ENCODE results near the gene DRC7.

The DRC7 gene

DNA sequence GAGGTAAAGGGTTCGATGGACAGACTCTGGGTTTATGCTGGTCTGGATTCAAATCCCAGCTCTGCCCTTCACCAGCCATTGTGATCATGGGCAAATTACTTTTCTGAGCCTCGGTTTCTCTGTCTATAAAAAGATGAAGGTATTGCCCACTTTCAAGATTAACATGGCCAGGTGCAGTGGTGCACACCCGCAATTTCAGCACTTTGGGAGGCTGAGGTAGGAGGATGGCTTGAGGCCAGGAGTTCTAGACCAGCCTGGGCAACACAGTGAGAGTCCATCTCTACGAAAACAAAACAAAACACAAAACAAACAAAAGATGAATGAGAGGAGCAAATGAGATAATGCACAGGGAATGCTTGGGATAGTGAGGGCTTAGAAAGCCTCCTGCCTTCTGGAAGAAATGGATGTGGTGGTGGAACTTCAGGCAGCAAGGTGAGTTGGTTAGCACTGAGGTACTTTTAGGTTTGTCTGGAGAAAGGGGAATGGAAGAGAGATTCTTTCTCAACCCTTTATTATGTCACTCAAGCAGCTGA lies 18.0 kb upstream of the DRC7 start:
- no peak overlapping the region for H3K4me3 ChIP-seq (ENCODE audit: low read length)
- no peaks in the 10 kb centered on the region for H3K9me2 ChIP-seq (replicated peaks; ENCODE audit: control insufficient read depth, low read length)
- H3F3A ChIP-seq (ENCODE audit: control insufficient read depth, insufficient read depth) = no peaks in the 10 kb centered on the region
- H3K79me2 ChIP-seq (ENCODE audit: control insufficient read depth, low read length) = no peaks in the 10 kb centered on the region
- no peak for TF ChIP-seq CTCF (IDR thresholded peaks at IDR 0.05; ENCODE audit: low read depth, low read length, poor library complexity, severe bottlenecking)
- no peaks in the 10 kb centered on the region for H4K20me1 ChIP-seq (ENCODE audit: control insufficient read depth, insufficient read depth, low read depth, low read length)
- no peaks in the 10 kb centered on the region for H3K4me1 ChIP-seq (ENCODE audit: control insufficient read depth, low read length)
- H3K4me2 ChIP-seq (ENCODE audit: low read length) = no peak overlapping the region
- H3K36me3 ChIP-seq (ENCODE audit: control insufficient read depth, low read length) = no peaks in the 10 kb centered on the region
- no peaks in the 10 kb centered on the region for H3K9me3 ChIP-seq (ENCODE audit: control insufficient read depth, insufficient read depth, low read length)
- peaks cover 21% of the 10 kb centered on the region for H3K27me3 ChIP-seq (ENCODE audit: control insufficient read depth, low read length)
- H3K27ac ChIP-seq (ENCODE audit: low read depth, low read length) = no peak overlapping the region

DNA sequence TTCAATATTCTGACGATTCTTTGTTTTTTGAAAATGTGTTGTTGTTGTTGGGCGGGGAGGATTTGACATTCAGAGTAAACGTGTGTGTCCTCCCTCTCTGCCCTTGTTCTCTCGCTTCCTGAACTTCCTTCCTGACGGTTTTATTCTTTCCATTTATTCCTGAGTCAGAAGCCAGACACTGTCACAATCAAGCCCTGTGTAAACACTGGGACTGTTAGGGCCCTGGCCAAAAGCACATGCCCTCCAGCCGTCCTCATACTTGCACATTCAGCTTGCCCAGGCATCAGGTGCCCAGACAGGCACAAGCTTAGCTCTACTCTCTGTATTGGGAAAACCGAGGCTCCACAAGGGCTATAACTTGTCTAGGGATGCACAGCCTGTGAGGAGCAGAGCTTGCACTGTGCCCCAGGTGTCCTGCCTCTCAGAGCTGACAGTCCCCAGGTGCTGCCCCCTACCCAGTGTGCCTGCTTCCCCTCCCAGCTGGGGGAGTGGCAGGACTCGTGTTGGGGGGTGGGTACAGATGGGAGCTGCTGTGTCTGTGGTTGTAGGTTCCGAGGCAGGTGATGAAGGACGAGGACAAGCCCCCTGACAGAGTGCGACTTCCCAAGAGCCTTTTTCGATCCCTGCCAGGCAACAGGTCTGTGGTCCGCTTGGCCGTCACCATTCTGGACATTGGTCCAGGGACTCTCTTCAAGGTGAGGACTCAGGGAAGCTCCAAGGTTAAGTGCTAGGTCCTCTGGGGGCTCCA lies 16.8 kb upstream of the DRC7 start:
- Histone ChIP-seq H3K9me2 (replicated peaks; ENCODE audit: control insufficient read depth, low read length) (no peaks in the 10 kb centered on the region), H3K27me3 (ENCODE audit: control insufficient read depth, low read length) (peaks cover 15% of the 10 kb centered on the region), H3K36me3 (ENCODE audit: control insufficient read depth, low read length) (no peaks in the 10 kb centered on the region), H3K79me2 (ENCODE audit: control insufficient read depth, low read length) (no peaks in the 10 kb centered on the region), H3K27ac (ENCODE audit: low read depth, low read length) (no peak overlapping the region), H3F3A (ENCODE audit: control insufficient read depth, insufficient read depth) (no peaks in the 10 kb centered on the region), H3K4me2 (ENCODE audit: low read length) (no peak overlapping the region), H4K20me1 (ENCODE audit: control insufficient read depth, insufficient read depth, low read depth, low read length) (no peaks in the 10 kb centered on the region), H3K9me3 (ENCODE audit: control insufficient read depth, insufficient read depth, low read length) (no peaks in the 10 kb centered on the region), H3K4me3 (ENCODE audit: low read length) (no peak overlapping the region), H3K4me1 (ENCODE audit: control insufficient read depth, low read length) (no peaks in the 10 kb centered on the region)
- TF ChIP-seq EZH2phosphoT487 (IDR thresholded peaks at IDR 0.05; ENCODE audit: borderline replicate concordance, low read length) = no peak
- TF ChIP-seq CTCF (IDR thresholded peaks at IDR 0.05; ENCODE audit: low read depth, low read length, poor library complexity, severe bottlenecking) = no peak

DNA sequence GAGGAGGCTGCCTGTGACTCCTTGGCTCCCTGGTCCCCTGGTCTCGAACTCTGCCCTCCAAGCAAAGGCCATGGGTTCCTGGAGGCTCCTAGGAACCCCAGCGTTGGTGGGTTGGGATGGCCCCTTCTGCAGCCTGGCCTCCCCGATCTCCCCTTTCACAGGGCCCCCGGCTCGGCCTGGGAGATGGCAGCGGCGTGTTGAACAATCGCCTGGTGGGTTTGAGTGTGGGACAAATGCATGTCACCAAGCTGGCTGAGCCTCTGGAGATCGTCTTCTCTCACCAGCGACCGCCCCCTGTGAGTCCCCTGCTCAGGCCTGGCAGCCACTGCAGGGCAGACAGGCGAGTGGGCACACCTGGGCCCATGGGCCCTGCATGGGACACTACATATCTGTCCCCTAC lies 15.6 kb upstream of the DRC7 start:
- no peaks in the 10 kb centered on the region for H3K4me1 ChIP-seq (ENCODE audit: control insufficient read depth, low read length)
- no peak overlapping the region for H3K4me3 ChIP-seq (ENCODE audit: low read length)
- H3K79me2 ChIP-seq (ENCODE audit: control insufficient read depth, low read length) = no peaks in the 10 kb centered on the region
- H3K36me3 ChIP-seq (ENCODE audit: control insufficient read depth, low read length) = no peaks in the 10 kb centered on the region
- H3K27me3 ChIP-seq (ENCODE audit: control insufficient read depth, low read length) = peaks cover 7% of the 10 kb centered on the region
- no peaks in the 10 kb centered on the region for H3K9me2 ChIP-seq (replicated peaks; ENCODE audit: control insufficient read depth, low read length)
- no peaks in the 10 kb centered on the region for H3K9me3 ChIP-seq (ENCODE audit: control insufficient read depth, insufficient read depth, low read length)
- H3K27ac ChIP-seq (ENCODE audit: low read depth, low read length) = no peak overlapping the region
- H4K20me1 ChIP-seq (ENCODE audit: control insufficient read depth, insufficient read depth, low read depth, low read length) = no peaks in the 10 kb centered on the region
- no peak overlapping the region for H3K4me2 ChIP-seq (ENCODE audit: low read length)
- TF ChIP-seq CTCF (IDR thresholded peaks at IDR 0.05; ENCODE audit: low read depth, low read length, poor library complexity, severe bottlenecking) = no peak
- TF ChIP-seq EZH2phosphoT487 (IDR thresholded peaks at IDR 0.05; ENCODE audit: borderline replicate concordance, low read length) = no peak
- H3F3A ChIP-seq (ENCODE audit: control insufficient read depth, insufficient read depth) = no peaks in the 10 kb centered on the region

All from DOHH2 (cell line).